ENCODE measurements around the gene PCCB.
"Not testable (repeated sequence)": the region's sequence is repeated elsewhere in the genome, so short reads cannot be mapped to it uniquely, and the experiment has no call there.

PCCB gene

GRCh38 chr3:136262559-136262958 is 12.4 kb downstream of the PCCB start:
- DNase-seq (ENCODE audit: low read depth in 2 of 2) = no peak

DNA sequence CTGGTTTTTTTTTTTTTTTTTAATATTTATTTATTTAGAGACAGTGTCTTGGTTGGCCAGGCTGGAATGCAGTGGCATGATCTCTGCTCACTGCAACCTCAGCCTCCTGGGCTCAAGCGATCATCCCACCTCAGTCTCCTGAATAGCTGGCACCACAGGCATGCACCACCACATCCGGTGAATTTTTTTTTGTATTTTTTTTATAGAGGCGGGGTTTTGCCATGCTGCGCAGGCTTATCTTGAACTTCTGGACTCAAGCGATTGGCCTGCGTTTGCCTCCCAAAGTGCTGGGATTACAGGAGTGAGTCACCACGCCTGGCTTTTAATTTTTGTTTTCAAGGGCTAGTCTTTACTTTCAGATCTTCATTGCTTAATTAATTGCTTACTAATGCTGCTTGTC is 13.1 kb downstream of the PCCB start:
- DNase-seq (ENCODE audit: low read depth in 2 of 2) = no peak

DNA sequence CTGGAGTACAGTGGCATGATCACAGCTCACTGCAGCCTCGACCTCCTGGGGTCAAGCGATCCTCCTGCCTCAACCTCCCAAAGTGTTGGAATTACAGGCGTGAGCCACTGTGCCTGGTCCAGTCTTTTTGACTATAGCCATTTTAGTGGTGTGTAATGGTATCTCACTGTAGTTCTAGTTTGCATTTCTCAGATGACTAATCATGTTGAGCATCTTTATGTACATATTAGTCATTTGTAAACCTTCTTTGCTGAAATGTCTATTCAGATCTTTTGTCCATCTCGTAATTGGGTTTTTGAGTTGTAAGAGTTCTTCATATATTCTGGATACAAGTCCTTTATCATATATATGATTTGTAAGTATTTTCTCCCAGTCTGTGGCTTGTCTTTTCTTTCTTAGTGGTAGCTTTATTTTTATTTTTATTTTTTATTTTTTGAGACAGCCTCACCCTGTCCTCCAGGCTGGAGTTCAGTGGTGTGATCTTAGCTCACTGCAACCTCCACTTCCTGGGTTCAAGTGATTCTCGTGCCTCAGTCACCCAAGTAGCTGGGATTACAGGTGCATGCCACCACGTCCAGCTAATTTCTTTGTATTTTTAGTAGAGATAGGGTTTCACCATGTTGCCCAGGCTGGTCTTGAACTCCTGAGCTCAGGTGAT is 16.5 kb downstream of the PCCB start:
- DNase-seq (ENCODE audit: low read depth in 2 of 2) = not testable (repeated sequence)

DNA sequence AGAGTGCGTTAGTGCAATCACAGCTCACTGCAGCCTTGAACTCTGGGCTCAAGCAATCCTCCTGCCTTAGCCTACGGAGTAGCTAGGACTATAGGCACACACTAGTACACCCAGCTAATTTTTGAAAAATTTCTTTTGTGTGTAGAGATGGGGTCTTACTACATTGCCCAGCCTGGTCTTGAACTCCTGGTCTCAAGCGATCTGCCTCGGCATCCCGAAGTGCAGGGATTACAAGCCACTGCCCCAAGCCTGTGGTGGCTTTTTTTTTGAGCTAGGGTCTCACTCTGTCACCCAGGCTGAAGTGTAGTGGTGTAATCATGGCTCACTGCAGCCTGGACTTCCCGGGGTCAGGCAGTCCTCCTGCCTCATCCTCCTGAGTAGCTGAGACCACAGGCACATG is 17.1 kb downstream of the PCCB start:
- DNase-seq (ENCODE audit: low read depth in 2 of 2) = no peak

- DNase-seq (ENCODE audit: low read depth in 2 of 2) = no peak
These were observed 20.0 kb downstream of the PCCB start for GRCh38 chr3:136270179-136270578.

- DNase-seq (ENCODE audit: low read depth in 2 of 2) = not testable (repeated sequence)
These were observed 21.5 kb downstream of the PCCB start for GRCh38 chr3:136271626-136272025.

DNA sequence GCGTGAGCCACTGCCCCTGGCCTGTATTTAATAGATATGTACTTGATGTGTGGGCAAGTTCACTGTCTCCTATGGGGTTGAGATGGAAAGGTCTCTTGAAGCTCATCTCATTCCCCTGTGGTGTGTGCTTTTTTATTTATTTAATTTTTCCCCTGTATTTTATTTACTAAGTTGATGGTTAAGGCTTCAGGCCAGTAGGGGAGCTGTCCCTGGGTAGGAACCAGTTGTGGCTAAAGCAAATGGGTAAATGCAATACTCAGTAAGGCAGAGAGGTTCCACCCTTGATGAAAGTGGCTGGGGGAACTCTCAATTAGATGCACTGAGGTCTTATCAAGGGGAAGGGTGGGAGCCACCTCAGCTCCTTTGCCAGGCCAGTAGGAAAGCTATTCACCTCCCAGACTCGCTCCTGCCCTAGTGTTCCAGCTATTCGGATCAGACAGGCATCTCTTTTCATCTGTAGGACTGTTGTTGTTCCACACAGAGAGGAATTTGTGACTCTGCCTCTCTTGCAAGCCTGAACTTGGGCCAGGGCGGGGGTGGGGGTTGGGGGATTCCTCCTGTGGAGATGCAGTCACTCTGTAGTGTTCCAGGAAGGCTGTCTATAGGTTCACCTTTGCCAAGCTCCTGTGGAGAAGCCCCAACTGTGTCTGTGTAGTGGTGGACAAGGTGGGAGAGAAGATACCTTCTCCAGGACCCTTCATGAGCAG is 26.1 kb downstream of the PCCB start:
- DNase-seq (ENCODE audit: low read depth in 2 of 2) = no peak

DNA sequence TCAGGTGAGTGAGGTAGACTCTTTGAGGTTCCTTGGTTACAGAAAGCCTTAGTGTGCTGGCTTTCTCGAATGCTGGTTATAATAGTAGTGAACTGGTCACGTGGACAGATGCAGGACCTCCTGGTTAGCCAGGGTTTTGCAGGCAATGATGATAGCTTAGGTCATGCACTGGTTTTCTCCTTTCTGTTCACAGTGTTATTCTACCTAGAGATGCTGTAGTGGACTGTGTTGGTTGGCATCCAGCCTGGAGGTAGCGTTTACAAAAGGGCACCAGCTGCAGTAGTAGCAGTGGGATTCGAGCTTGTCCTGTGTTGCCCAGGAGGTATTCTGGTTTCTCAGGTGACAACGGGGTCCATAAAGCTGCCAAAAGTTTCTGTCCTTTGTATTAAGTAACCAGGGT is 27.0 kb downstream of the PCCB start:
- DNase-seq (ENCODE audit: low read depth in 2 of 2) = no peak

- DNase-seq (ENCODE audit: low read depth in 2 of 2) = no peak
These were observed 27.5 kb downstream of the PCCB start for GRCh38 chr3:136277634-136278033.

GRCh38 chr3:136279092-136279491 is 29.0 kb downstream of the PCCB start:
- DNase-seq (ENCODE audit: low read depth in 2 of 2) = no peak

DNA sequence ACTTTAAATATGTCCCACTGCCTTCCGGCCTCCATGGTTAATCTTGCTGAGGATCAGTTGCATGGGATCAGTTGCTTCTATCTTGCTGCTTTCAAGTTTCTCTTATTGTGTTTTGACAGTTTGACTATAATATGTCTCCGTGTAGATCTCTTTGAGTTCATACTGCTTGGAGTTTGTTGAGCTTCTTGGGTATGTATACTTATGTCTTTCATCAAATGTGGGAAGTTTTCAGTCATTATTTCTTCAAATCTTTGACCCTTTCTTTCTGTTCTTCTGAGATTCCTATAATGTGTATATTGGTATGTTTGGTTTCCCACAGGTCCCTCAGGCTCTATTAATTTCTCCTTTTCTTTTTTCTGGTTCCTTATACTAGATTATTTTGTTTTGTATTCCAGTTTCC is 30.8 kb downstream of the PCCB start:
- DNase-seq (ENCODE audit: low read depth in 2 of 2) = no peak

DNA sequence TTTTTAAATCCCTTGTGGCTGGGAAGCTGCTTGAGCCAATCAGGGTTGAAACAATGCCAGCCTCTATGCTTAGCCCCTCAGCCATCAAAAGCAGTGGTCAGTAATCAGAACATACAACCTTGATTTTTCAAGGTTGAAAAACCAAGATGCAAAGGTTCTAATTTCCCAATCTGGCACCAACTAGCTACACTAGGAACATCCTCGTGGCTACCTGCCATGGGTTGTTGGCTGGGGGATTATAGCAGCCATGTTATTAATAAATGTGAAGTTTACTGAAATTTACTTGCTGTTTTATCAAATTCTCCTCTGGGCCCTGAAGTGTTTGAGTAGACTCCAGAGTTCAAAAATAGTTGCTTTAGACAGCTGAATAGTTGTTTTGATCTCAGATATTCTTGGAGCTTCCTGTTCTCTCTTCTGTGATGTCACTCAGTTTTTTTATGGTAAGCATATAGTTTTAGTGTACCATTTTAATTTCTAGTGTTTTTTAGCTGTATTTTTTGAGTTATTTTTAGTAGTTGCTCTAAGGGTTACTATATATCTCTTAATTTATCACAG is 31.9 kb downstream of the PCCB start:
- no peak for DNase-seq (ENCODE audit: low read depth in 2 of 2)

GRCh38 chr3:136283627-136284026 is 33.5 kb downstream of the PCCB start:
- no peak for DNase-seq (ENCODE audit: low read depth in 2 of 2)

DNA sequence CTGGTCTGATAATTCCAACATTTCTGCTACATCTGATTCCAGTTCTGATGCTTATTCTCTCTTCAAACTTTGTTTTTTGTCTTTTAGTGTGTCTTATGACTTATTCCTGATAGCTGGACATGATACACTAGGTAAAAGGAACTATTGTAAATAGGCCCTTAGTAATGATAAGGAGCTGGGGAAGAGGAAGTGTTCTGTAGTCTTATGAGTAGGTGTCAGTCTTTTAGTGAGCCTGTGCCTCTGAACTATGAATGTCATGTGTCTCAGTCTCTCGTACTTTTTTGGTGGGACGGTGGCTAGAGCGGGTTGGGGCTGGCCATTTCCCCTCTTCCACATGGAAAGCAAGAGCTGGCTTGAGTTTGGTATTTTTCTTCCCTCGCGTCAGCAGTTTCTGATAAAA is 41.2 kb downstream of the PCCB start:
- DNase-seq (ENCODE audit: low read depth in 2 of 2) = no peak

DNA sequence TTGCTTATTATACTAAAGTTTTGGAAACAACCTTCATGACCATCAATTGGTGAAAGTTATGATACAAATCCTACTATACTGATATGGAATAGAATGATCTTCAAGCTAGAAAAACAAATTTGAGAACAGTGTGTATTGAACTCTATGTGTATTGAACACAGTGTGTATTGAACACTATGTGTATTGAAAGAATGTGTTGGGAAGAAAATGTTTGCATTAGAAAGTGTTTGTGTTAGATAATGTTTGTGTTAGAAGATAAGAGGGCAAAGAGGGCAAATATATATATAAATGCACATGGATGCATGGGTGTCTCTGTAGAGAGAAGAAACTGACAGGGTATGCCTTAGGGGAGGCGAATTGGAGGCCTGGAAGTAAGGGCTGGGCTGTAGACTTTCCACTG is 42.4 kb downstream of the PCCB start:
- no peak for DNase-seq (ENCODE audit: low read depth in 2 of 2)

DNA sequence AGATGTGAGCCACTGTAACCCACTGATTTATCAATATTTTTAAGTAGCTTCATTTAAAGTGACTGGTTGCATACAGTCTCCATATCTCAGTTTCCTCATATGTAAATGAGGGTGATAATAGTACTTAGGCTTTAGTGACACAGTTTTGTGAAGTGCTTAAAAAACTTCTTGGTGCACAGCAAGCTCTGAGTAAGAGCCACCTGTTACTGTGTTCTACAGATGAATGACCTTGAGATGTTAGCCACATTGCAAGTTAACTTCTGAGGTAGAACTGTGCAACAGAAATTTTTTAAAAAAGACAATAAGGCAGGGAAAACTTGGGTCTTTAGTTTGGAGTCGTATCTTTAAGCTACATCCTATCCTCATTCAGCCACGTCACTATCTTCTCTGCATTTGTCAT is 43.1 kb downstream of the PCCB start:
- DNase-seq (ENCODE audit: low read depth in 2 of 2) = no peak

GRCh38 chr3:136294176-136294575 is 44.0 kb downstream of the PCCB start:
- no peak for DNase-seq (ENCODE audit: low read depth in 2 of 2)

GRCh38 chr3:136296960-136297359 is 46.8 kb downstream of the PCCB start:
- no peak for DNase-seq (ENCODE audit: low read depth in 2 of 2)

- no peak for DNase-seq (ENCODE audit: low read depth in 2 of 2)
These were observed 47.7 kb downstream of the PCCB start for GRCh38 chr3:136297826-136298225.

DNA sequence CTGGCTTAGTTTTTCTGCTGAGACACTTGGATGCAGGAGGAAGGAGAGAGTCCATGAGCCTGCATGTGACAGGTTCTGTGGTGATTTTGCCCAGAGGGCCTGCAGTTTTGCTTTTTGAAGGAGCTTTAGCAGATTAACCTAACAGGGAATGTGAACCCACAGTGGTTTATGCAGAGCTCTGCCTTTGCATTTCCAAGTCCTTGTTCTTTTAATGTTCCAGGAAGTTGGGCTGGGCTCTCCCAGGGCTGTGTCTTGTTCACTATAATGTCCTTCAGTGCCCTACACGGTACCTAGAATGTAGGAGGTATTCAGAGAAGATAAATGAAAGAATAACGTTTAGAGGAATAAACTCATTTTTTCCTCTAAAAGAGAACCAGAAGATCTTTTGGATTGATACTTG is 50.3 kb downstream of the PCCB start:
- no peak for DNase-seq (ENCODE audit: low read depth in 2 of 2)

GRCh38 chr3:136305879-136306278 is 55.7 kb downstream of the PCCB start:
- DNase-seq (ENCODE audit: low read depth in 2 of 2) = no peak

GRCh38 chr3:136311261-136311660 is 61.1 kb downstream of the PCCB start:
- DNase-seq (ENCODE audit: low read depth in 2 of 2) = no peak

DNA sequence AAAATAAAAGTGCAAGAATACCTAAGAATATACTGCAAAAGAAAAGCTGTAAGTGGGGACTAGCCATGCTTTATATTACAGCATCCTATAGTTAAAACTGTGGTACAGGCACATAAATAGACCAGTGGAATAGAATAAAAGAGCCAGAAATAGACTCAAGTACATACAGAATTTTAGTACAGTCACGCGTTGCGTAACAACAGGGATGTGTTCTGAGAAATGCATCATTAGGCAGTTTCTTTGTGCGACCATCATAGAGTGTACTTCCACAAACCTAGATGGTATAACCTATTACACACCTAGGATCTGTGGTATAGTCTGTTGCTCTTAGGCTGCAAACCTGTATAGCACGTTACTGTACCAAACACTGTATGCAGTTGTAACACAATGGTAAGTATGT is 61.8 kb downstream of the PCCB start:
- no peak for DNase-seq (ENCODE audit: low read depth in 2 of 2)
